Bronchial epithelial cell (primary cell): ENCODE results near the gene ADGRV1. TPM values are rescaled to one million over a fixed set of nuclear protein-coding genes. Genes with fewer than 3 reads are reported as not detected.

Source experiments
- DNase-seq: peaks from one replicate; pipeline ENCODE4 v3.0.0-alpha.2; 2010; ENCODE audit warnings: low read depth
- FAIRE-seq: peaks from 2 replicates; lab custom pipeline; 2011; peaks lifted over from hg19 to GRCh38; lab: Jason Lieb, UNC
- H3K27me3 ChIP-seq: 2 replicates; pipeline ENCODE4 v1.5.1; 2011; ENCODE audit warnings: low read length; ENCODE audit not compliant: control insufficient read depth, insufficient read depth
- H3K36me3 ChIP-seq: 2 replicates; pipeline ENCODE4 v1.5.1; 2011; ENCODE audit warnings: low read length; ENCODE audit not compliant: control insufficient read depth, insufficient read depth
- H3K4me3 ChIP-seq: 2 replicates; pipeline ENCODE4 v1.5.1; 2011; ENCODE audit warnings: mild to moderate bottlenecking, low read depth, low read length, control low read depth
- CTCF ChIP-seq: IDR thresholded peaks from 2 replicates; pipeline ENCODE4 v1.5.1; 2011; ENCODE audit warnings: mild to moderate bottlenecking, moderate library complexity, low read length, control low read depth, inconsistent platforms; ENCODE audit not compliant: insufficient read depth, severe bottlenecking
- total RNA-seq: library from RNA; depleted of rRNA; stranded (reverse); fragments of >200 nt; gene quantifications from 2 replicates; pipeline ENCODE4 v1.2.1, GENCODE V29; 2014

Gene ADGRV1
- total RNA-seq, 1 donor from 2014 or later = 1.6 TPM

GRCh38 chr5:90939211-90939610 is 380.6 kb downstream of the ADGRV1 start:
- H3K4me3 ChIP-seq = no peak overlapping the region
- no peak for TF ChIP-seq CTCF
- H3K36me3 ChIP-seq = no peaks in the 10 kb centered on the region
- H3K27me3 ChIP-seq = no peaks in the 10 kb centered on the region
- FAIRE-seq (no peak), DNase-seq (peak; percentile 38)

- DNase-seq (peak; percentile 63), FAIRE-seq (no peak)
- Histone ChIP-seq H3K36me3 (no peaks in the 10 kb centered on the region), H3K4me3 (no peak overlapping the region), H3K27me3 (no peaks in the 10 kb centered on the region)
- no peak for TF ChIP-seq CTCF
Observed at GRCh38 chr5:90940227-90940995, 381.8 kb downstream of the ADGRV1 start.

- Histone ChIP-seq H3K4me3 (no peak overlapping the region), H3K27me3 (no peaks in the 10 kb centered on the region), H3K36me3 (no peaks in the 10 kb centered on the region)
- DNase-seq (no peak), FAIRE-seq (no peak)
- no peak for TF ChIP-seq CTCF
Observed at GRCh38 chr5:90941002-90941720, 382.6 kb downstream of the ADGRV1 start.

GRCh38 chr5:90944116-90944515 is 385.5 kb downstream of the ADGRV1 start:
- no peaks in the 10 kb centered on the region for H3K27me3 ChIP-seq
- H3K4me3 ChIP-seq = no peak overlapping the region
- FAIRE-seq (no peak), DNase-seq (peak; percentile 92)
- no peaks in the 10 kb centered on the region for H3K36me3 ChIP-seq
- TF ChIP-seq CTCF = no peak

GRCh38 chr5:90947667-90948066 is 389.1 kb downstream of the ADGRV1 start:
- Histone ChIP-seq H3K36me3 (no peaks in the 10 kb centered on the region), H3K4me3 (no peak overlapping the region), H3K27me3 (no peaks in the 10 kb centered on the region)
- DNase-seq (no peak), FAIRE-seq (no peak)
- no peak for TF ChIP-seq CTCF
